Measurements from ENCODE around the gene PRKG1. TPM values are rescaled to one million over a fixed set of nuclear protein-coding genes. Genes with fewer than 3 reads are reported as not detected.

Gene PRKG1
- total RNA-seq, 1 donor from 2014 or later, result 50.2 TPM

GRCh38 chr10:51103554-51104217 lies 29.4 kb downstream of the PRKG1 start:
- H3K36me3 ChIP-seq, result no peaks in the 10 kb centered on the region
- no peak for DNase-seq (ENCODE audit: low spot score in 2 of 2)
- peaks cover 3 to 33% of the 10 kb centered on the region in 2 donors for H3K4me1 ChIP-seq
- no peaks in the 10 kb centered on the region for H3K27me3 ChIP-seq
- H3K27ac ChIP-seq, result no peak overlapping the region
- no peak overlapping the region for H3K4me3 ChIP-seq
- intact Hi-C loops (cut with DNase I), result no loop called here
- no peaks in the 10 kb centered on the region for H3K9me3 ChIP-seq
- TF ChIP-seq CTCF (IDR thresholded peaks at IDR 0.05), result no peak

- no peaks in the 10 kb centered on the region for H3K9me3 ChIP-seq
- no peak for DNase-seq (ENCODE audit: low spot score in 2 of 2)
- intact Hi-C loops (cut with DNase I), result no loop called here
- peaks cover 3 to 49% of the 10 kb centered on the region in 2 donors for H3K4me1 ChIP-seq
- no peaks in the 10 kb centered on the region for H3K36me3 ChIP-seq
- H3K27me3 ChIP-seq, result no peaks in the 10 kb centered on the region
- no peak for TF ChIP-seq CTCF (IDR thresholded peaks at IDR 0.05)
- no peak overlapping the region for H3K4me3 ChIP-seq
- H3K27ac ChIP-seq, result no peak overlapping the region
Measured at GRCh38 chr10:51106311-51106945, 32.1 kb downstream of the PRKG1 start.

GRCh38 chr10:51108406-51108805 lies 34.1 kb downstream of the PRKG1 start:
- Histone ChIP-seq H3K27me3 (no peaks in the 10 kb centered on the region), H3K36me3 (no peaks in the 10 kb centered on the region), H3K4me3 (no peak overlapping the region), H3K4me1 (peaks cover 0 to 62% of the 10 kb centered on the region in 2 donors), H3K9me3 (no peaks in the 10 kb centered on the region), H3K27ac (no peak overlapping the region)
- TF ChIP-seq CTCF (IDR thresholded peaks at IDR 0.05), result no peak
- DNase-seq (ENCODE audit: low spot score in 2 of 2), result no peak
- intact Hi-C loops (cut with DNase I), result no loop called here

GRCh38 chr10:51109801-51110533 lies 35.7 kb downstream of the PRKG1 start:
- Histone ChIP-seq H3K27ac (no peak overlapping the region), H3K36me3 (no peaks in the 10 kb centered on the region), H3K4me3 (no peak overlapping the region), H3K9me3 (no peaks in the 10 kb centered on the region), H3K4me1 (peaks cover 0 to 58% of the 10 kb centered on the region in 2 donors), H3K27me3 (no peaks in the 10 kb centered on the region)
- DNase-seq (ENCODE audit: low spot score in 2 of 2), result no peak
- no peak for TF ChIP-seq CTCF (IDR thresholded peaks at IDR 0.05)
- intact Hi-C loops (cut with DNase I), result no loop called here

GRCh38 chr10:51112013-51112412 lies 37.7 kb downstream of the PRKG1 start:
- Histone ChIP-seq H3K36me3 (no peaks in the 10 kb centered on the region), H3K27me3 (no peaks in the 10 kb centered on the region), H3K4me3 (no peak overlapping the region), H3K4me1 (peaks cover 0 to 45% of the 10 kb centered on the region in 2 donors), H3K9me3 (no peaks in the 10 kb centered on the region), H3K27ac (no peak overlapping the region)
- TF ChIP-seq CTCF (IDR thresholded peaks at IDR 0.05), result no peak
- DNase-seq (ENCODE audit: low spot score in 2 of 2), result no peak
- intact Hi-C loops (cut with DNase I), result no loop called here
